Smooth muscle cell (in vitro differentiated cells): ENCODE data around the gene SLC4A8. TPM values are rescaled to one million over a fixed set of nuclear protein-coding genes. Genes with fewer than 3 reads are reported as not detected.

Experiments used
- DNase-seq: peaks from one replicate; lab custom pipeline; 2025; ENCODE audit not compliant: unreplicated experiment; lab: John Stamatoyannopoulos, UW
- H2AFZ ChIP-seq: fragments of 200-600 bp; sonication (generic); 2 replicates; pipeline ENCODE4 v1.6.0; 2016; ENCODE audit warnings: antibody characterized with exemption, low read depth, mild to moderate bottlenecking
- H3F3A ChIP-seq: fragments of 200-600 bp; sonication (generic); 2 replicates; pipeline ENCODE4 v1.6.0; 2017; ENCODE audit warnings: antibody characterized with exemption, low read depth
- H3K27ac ChIP-seq: fragments of 200-600 bp; sonication (generic); 2 replicates; pipeline ENCODE4 v1.5.1; 2016; ENCODE audit warnings: low read depth, mild to moderate bottlenecking
- H3K27me3 ChIP-seq: fragments of 200-600 bp; sonication (generic); 2 replicates; pipeline ENCODE4 v1.6.1; 2016; ENCODE audit warnings: low read depth, mild to moderate bottlenecking
- H3K36me3 ChIP-seq: fragments of 200-600 bp; sonication (generic); 2 replicates; pipeline ENCODE4 v1.5.1; 2016; ENCODE audit warnings: low read depth
- H3K4me1 ChIP-seq: fragments of 200-600 bp; sonication (generic); 2 replicates; pipeline ENCODE4 v1.5.1; 2016; ENCODE audit warnings: low read depth
- H3K4me2 ChIP-seq: fragments of 200-600 bp; sonication (generic); 2 replicates; pipeline ENCODE4 v1.6.0; 2016; ENCODE audit warnings: mild to moderate bottlenecking
- H3K4me3 ChIP-seq: fragments of 200-600 bp; sonication (generic); 2 replicates; pipeline ENCODE4 v1.5.1; 2016; ENCODE audit warnings: mild to moderate bottlenecking
- H3K79me2 ChIP-seq: fragments of 200-600 bp; sonication (generic); 2 replicates; pipeline ENCODE4 v1.6.0; 2016; ENCODE audit warnings: low read depth, mild to moderate bottlenecking
- H3K9ac ChIP-seq: fragments of 200-600 bp; sonication (generic); 2 replicates; pipeline ENCODE4 v1.6.0; 2016; ENCODE audit warnings: low read depth
- H3K9me3 ChIP-seq: fragments of 200-600 bp; sonication (generic); replicated peaks from 2 replicates; pipeline ENCODE4 v1.5.1; 2016; ENCODE audit warnings: low read depth
- H4K20me1 ChIP-seq: fragments of 200-600 bp; sonication (generic); 2 replicates; pipeline ENCODE4 v1.6.0; 2016; ENCODE audit warnings: low read depth
- WGBS: methylation state at CpG from one replicate; pipeline ENCODE4 v1.1.7; 2016; ENCODE audit warnings: low lambda C conversion rate; 5-methylcytosine and 5-hydroxymethylcytosine counted together
- polyA plus RNA-seq: library from polyadenylated mRNA; unstranded; fragments of >200 nt; fragmentation: Nextera tagmentation; extraction: Ambion mirVana; gene quantifications from 2 replicates; pipeline ENCODE4 v1.2.1, GENCODE V29; 2016
- total RNA-seq: library from RNA; depleted of rRNA; stranded (reverse); fragments of >200 nt; gene quantifications from 2 replicates; pipeline ENCODE4 v1.2.3, GENCODE V29; 2014
- TF ChIP-seq, protein P1 (sequence below): fragments of 200-600 bp; sonication (generic); IDR thresholded peaks from 2 replicates; pipeline ENCODE4 v1.5.1; 2017; ENCODE audit warnings: borderline replicate concordance, mild to moderate bottlenecking, antibody characterized with exemption; ENCODE audit not compliant: insufficient read depth, poor library complexity, severe bottlenecking

SLC4A8 gene
- total and polyA plus RNA-seq, 2 experiments from 2014 or later = 1.00 to 5.2 TPM

DNA sequence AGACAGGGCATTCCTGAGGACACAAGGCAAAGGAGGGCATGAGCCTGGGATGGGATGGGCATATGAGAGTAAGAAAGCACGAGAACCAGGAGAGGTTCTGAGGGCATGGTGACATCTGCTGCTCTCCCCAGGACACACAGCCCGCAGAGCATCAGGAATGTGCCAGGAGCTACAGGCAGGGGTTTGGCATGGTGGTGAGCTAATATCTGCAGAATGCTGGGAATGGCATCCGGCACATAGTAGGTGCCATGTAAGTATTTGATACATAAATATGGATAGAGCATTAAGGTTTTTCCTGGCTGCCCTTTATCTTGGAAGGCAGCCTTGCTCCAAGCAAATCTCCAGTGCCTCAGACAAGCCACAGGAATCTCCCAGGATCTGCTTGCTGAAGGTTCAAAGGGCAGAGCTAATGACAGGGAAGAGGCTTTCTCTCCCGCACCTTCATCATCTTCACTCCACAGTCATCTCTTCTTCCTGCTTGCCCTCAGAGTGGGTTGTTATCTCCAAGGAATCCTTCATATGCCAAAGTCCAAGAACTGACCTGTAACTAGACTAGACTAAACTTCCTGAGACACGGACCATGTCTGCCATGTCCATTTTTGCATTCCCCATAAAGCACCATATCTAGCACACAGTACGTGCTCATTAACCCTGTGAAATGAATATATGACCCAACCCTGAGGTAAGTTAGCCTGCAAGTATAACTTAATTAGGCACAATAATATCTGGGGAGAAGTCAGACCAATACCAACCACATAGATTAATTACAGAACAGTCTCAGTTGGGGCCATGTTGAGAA is 104.4 kb downstream of the SLC4A8 start:
- no peak overlapping the region for H2AFZ ChIP-seq
- no peaks in the 10 kb centered on the region for H3K9me3 ChIP-seq
- DNase-seq = no peak
- no peaks in the 10 kb centered on the region for H3K4me1 ChIP-seq
- no peaks in the 10 kb centered on the region for H3K36me3 ChIP-seq
- H3K4me3 ChIP-seq = no peak overlapping the region
- TF ChIP-seq, protein P1, sequence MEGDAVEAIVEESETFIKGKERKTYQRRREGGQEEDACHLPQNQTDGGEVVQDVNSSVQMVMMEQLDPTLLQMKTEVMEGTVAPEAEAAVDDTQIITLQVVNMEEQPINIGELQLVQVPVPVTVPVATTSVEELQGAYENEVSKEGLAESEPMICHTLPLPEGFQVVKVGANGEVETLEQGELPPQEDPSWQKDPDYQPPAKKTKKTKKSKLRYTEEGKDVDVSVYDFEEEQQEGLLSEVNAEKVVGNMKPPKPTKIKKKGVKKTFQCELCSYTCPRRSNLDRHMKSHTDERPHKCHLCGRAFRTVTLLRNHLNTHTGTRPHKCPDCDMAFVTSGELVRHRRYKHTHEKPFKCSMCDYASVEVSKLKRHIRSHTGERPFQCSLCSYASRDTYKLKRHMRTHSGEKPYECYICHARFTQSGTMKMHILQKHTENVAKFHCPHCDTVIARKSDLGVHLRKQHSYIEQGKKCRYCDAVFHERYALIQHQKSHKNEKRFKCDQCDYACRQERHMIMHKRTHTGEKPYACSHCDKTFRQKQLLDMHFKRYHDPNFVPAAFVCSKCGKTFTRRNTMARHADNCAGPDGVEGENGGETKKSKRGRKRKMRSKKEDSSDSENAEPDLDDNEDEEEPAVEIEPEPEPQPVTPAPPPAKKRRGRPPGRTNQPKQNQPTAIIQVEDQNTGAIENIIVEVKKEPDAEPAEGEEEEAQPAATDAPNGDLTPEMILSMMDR = no peak
- 76% methylated on average over 6 of the region's 6 CpGs for WGBS
- no peak overlapping the region for H3K9ac ChIP-seq
- no peaks in the 10 kb centered on the region for H3K27me3 ChIP-seq
- H3K4me2 ChIP-seq = no peak overlapping the region
- H4K20me1 ChIP-seq = no peaks in the 10 kb centered on the region
- H3K27ac ChIP-seq = no peak overlapping the region
- H3F3A ChIP-seq = no peaks in the 10 kb centered on the region
- no peaks in the 10 kb centered on the region for H3K79me2 ChIP-seq

DNA sequence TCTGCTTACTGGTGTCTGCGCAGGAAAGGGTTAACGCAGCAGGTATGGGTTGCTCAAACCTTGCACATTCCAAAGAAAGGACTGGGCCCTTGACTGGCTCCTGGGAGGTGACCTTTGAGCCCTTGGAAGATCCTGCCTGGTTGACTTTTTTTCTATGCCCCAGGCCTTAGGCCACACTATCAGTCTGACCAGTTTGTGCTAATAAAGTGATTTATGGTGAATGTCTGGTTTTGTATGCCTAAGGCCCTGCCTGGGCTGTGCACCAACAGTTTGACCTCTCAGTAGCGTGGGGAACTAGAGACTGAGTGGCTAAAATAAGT is 105.0 kb downstream of the SLC4A8 start:
- Histone ChIP-seq H3K4me1 (no peaks in the 10 kb centered on the region), H3K4me2 (no peak overlapping the region), H3K4me3 (no peak overlapping the region), H3K36me3 (no peaks in the 10 kb centered on the region), H4K20me1 (no peaks in the 10 kb centered on the region), H3F3A (no peaks in the 10 kb centered on the region), H3K79me2 (no peaks in the 10 kb centered on the region), H3K9ac (no peak overlapping the region), H3K27ac (no peak overlapping the region), H3K9me3 (no peaks in the 10 kb centered on the region), H3K27me3 (no peaks in the 10 kb centered on the region), H2AFZ (no peak overlapping the region)
- 85% methylated on average over 3 of the region's 3 CpGs for WGBS
- TF ChIP-seq, protein P1 = no peak
- no peak for DNase-seq

DNA sequence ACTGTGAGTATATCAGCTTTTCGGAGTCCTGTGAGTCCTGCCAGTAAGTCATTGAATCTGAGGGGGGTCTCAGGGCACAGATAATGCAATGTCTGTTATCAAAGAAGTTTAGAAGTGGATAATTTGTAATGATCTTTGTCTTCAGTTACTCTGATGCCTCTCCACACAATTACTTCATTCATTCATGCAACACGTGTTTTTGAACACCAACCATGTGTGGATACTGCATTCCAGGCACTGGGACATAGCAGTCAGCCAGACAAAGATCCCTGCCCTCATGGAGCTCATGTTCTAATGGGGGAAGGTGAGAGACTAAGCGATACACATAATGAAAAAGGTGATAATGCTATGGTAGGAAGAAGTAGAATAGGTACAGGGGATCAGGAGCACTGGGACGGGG is 105.6 kb downstream of the SLC4A8 start:
- H3F3A ChIP-seq = no peaks in the 10 kb centered on the region
- H3K36me3 ChIP-seq = no peaks in the 10 kb centered on the region
- no peak overlapping the region for H2AFZ ChIP-seq
- no peaks in the 10 kb centered on the region for H3K9me3 ChIP-seq
- WGBS = 93% methylated on average over 4 of the region's 4 CpGs
- no peaks in the 10 kb centered on the region for H3K27me3 ChIP-seq
- no peaks in the 10 kb centered on the region for H3K4me1 ChIP-seq
- H3K4me2 ChIP-seq = no peak overlapping the region
- H3K9ac ChIP-seq = no peak overlapping the region
- H4K20me1 ChIP-seq = no peaks in the 10 kb centered on the region
- H3K79me2 ChIP-seq = no peaks in the 10 kb centered on the region
- TF ChIP-seq, protein P1 = no peak
- DNase-seq = no peak
- H3K27ac ChIP-seq = no peak overlapping the region
- H3K4me3 ChIP-seq = no peak overlapping the region

DNA sequence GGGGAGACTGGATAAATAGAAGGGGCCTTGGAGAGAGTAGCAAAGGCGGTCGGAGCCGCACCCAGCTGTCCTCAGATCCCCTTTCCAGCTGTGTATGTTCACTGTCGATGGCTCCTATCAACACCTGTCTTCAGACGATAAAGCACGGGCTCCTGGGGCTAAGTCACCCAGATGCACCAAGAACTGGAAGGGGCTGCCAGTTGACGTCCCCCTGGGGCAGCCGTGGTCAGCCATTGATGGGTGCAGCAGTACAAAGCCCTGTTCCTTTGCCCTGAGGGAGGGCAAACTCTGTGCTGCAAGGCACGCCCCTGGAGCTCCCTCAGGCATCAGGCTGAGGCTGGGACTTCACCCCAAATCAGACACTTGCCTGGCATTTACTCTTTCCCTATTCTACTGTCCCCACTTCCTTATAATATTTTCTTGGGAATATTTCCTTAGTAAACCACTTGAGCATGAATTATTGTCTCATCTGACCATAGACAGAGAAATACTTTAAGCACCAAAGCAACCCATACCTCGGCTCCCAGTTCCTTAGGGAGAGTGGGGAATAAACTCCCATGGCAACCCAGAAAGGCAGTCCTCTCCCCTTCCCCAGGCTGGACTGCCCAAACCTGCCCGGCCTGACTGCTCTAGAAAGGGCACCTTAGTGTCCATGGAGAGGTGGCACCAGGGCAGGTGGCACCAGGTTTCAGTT is 106.8 kb downstream of the SLC4A8 start:
- no peak overlapping the region for H3K4me3 ChIP-seq
- no peak overlapping the region for H3K4me2 ChIP-seq
- H3K79me2 ChIP-seq = no peaks in the 10 kb centered on the region
- H3K9ac ChIP-seq = no peak overlapping the region
- no peak overlapping the region for H2AFZ ChIP-seq
- no peaks in the 10 kb centered on the region for H3K36me3 ChIP-seq
- no peaks in the 10 kb centered on the region for H3K27me3 ChIP-seq
- H3K9me3 ChIP-seq = no peaks in the 10 kb centered on the region
- H3K27ac ChIP-seq = no peak overlapping the region
- no peak for DNase-seq
- no peaks in the 10 kb centered on the region for H4K20me1 ChIP-seq
- no peaks in the 10 kb centered on the region for H3F3A ChIP-seq
- 74% methylated on average over 11 of the region's 11 CpGs for WGBS
- TF ChIP-seq, protein P1 = no peak
- no peaks in the 10 kb centered on the region for H3K4me1 ChIP-seq
